Epithelial cell of proximal tubule (primary cell): Measurements from ENCODE around the gene KLF4. TPM values are rescaled to one million over a fixed set of nuclear protein-coding genes. Genes with fewer than 3 reads are reported as not detected.

Experiments
- DNase-seq: peaks from one replicate; pipeline ENCODE4 v3.0.0-alpha.2; 2011; ENCODE audit warnings: low read depth
- H3K4me3 ChIP-seq: 2 replicates; pipeline ENCODE4 v1.5.1; 2011; ENCODE audit warnings: low read depth, mild to moderate bottlenecking, low read length
- total RNA-seq: library from RNA; depleted of rRNA; stranded (reverse); fragments of >200 nt; gene quantifications from 2 replicates; pipeline ENCODE4 v1.2.3, GENCODE V29; 2015
- TF ChIP-seq, protein P1 (sequence below): conservative IDR thresholded peaks from 2 replicates; pipeline ENCODE4 v1.5.1; 2012; ENCODE audit warnings: low read depth, mild to moderate bottlenecking, low read length

The KLF4 gene
- total RNA-seq, 1 donor from 2014 or later, result 7.4 TPM

DNA sequence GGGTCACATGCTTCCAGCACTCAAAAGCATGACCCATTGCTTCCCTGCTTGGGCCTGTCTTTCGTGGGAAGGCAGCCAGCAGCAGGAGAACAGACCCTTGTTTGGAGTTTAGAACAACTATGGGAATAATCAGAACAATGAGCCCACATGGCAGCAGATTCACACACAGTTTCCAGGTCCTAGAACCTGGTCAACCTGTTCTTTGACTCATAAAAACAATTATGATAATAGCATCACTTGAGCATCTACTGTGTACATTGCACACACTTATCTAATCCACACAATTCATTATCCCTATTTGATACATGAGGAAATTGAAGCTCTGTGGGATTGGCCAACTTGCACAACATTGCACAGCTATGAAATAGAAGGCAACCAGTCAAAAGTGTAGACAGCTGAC, 41.7 kb downstream of the KLF4 start:
- H3K4me3 ChIP-seq, result no peak overlapping the region
- TF ChIP-seq, protein P1, sequence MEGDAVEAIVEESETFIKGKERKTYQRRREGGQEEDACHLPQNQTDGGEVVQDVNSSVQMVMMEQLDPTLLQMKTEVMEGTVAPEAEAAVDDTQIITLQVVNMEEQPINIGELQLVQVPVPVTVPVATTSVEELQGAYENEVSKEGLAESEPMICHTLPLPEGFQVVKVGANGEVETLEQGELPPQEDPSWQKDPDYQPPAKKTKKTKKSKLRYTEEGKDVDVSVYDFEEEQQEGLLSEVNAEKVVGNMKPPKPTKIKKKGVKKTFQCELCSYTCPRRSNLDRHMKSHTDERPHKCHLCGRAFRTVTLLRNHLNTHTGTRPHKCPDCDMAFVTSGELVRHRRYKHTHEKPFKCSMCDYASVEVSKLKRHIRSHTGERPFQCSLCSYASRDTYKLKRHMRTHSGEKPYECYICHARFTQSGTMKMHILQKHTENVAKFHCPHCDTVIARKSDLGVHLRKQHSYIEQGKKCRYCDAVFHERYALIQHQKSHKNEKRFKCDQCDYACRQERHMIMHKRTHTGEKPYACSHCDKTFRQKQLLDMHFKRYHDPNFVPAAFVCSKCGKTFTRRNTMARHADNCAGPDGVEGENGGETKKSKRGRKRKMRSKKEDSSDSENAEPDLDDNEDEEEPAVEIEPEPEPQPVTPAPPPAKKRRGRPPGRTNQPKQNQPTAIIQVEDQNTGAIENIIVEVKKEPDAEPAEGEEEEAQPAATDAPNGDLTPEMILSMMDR, result no peak
- no peak for DNase-seq

- no peak overlapping the region for H3K4me3 ChIP-seq
- TF ChIP-seq, protein P1, result no peak
- DNase-seq, result no peak
Measured at GRCh38 chr9:107447081-107447480, 42.5 kb downstream of the KLF4 start.

DNA sequence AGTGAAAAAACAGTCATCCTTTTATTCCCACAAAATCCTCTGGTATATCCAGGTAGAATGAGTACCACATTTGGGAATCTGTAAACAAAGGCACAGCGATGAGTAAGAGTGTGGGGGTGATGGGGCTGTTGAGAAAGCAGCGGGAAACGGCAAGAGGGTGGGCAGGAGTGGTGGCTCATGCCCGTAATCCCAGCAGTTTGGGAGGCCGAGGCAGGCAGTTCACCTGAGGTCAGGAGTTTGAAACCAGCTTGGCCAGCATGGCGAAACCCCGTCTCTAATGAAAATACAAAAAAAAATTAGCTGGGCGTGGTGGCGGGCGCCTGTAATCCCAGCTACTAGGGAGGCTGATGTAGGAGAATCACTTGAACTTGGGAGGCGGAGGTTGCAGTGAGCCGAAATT, 43.1 kb downstream of the KLF4 start:
- TF ChIP-seq, protein P1, result no peak
- no peak overlapping the region for H3K4me3 ChIP-seq
- no peak for DNase-seq

- no peak overlapping the region for H3K4me3 ChIP-seq
- no peak for DNase-seq
- TF ChIP-seq, protein P1, result no peak
Measured at GRCh38 chr9:107443786-107444185, 45.8 kb downstream of the KLF4 start.

- no peak overlapping the region for H3K4me3 ChIP-seq
- TF ChIP-seq, protein P1, result no peak
- no peak for DNase-seq
Measured at GRCh38 chr9:107439991-107440456, 49.5 kb downstream of the KLF4 start.

DNA sequence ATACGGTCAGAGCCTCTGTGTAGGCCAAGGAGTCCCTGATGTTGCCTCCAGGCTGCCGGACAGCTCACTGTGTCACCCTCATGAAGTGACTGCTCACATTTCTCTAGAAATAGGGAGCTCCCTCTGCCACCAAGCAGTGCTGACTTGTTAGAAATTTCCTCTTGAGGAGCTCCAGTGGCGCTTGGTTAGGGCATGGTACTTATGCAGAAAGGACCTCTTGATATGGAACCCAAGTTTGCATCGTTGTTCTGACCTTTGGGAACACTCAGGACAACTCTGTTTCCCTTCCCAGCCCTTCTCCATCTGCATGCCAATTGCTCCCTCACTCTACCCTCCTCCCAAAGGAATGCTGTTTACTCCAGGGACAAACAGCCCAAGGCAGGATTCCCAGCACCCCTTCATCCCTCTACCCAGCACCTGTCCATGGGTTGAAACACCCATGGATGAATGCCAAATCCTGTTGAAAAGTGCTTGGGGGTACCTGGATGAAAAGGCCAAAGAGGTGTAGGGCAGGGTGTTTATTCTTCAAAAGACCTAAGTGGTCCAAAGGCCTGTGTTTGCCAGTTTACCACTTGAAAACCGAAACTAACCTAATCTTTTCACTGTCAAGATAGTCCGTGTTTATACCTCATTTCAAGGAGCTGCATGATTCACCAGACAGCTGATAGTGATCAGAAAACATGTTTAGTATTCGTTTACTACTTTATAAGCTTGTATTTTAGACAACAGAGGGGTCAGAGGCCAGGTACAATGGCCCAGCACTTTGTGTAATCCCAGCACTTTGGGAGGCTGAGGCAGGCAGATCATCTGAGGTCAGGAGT, 51.1 kb downstream of the KLF4 start:
- no peak overlapping the region for H3K4me3 ChIP-seq
- no peak for DNase-seq
- TF ChIP-seq, protein P1, result no peak

DNA sequence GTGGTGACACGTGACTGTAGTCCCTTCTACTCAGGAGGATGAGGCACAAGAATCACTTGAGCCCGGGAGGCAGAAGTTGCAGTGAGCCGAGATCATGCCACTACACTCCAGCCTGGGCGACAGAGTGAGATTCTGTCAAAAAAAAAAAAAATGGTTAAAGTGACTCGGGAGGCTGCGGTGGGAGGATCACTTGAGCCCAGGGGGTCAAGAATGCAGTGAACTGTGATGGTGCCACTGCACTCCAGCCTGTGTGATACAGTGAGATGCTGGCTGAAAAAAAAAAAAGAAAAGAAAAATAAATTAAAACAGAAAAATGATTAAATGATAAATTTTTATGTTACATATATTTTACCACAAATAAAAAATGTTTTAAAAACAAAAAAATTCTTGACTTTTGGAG, 51.9 kb downstream of the KLF4 start:
- no peak for DNase-seq
- TF ChIP-seq, protein P1, result no peak

More for the DNA sequence above, 51.9 kb downstream of the KLF4 start:
- H3K4me3 ChIP-seq, result no peak overlapping the region
